ENCODE data around the gene CRTAC1.

CRTAC1 gene

DNA sequence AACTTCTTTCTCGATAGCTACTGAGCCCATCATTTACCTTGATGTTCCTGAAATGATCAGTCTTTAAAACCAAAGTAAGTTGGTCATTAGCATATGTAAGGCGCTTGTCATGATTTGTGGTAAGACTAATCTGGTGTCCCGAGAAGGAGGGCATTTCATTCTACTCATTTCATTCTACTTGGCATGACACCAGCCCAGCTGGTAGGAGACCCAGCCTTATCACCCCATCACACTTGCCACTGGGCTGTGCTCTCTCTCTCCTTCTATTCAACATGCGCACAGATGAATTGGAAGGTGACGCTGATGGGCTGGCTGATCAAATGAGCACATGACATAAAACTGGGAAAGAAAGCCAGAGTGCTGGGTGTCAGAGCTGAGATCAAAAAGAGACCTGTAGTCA is 65.7 kb downstream of the CRTAC1 start:
- peak; percentile 85 for DNase-seq

DNA sequence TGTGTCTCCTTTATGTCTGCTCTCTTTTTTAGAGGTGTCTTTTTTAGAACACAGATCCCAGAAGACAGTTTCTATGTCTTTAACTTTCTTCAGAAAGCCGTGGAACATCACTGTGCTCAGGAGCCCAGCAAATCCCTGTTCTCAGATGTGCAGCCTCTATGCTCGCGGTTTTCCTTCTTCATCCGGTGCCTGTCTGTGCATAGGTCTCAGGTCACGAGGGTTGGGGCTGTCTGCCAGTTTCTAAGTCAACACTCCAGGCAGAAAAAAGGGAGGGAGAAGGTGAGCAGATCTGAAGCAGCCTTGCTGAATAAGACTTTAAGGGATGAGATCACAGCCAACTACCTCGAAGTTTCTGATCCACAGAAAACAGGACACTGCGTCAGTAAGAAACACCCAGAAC is 68.5 kb downstream of the CRTAC1 start:
- DNase-seq: no peak

DNA sequence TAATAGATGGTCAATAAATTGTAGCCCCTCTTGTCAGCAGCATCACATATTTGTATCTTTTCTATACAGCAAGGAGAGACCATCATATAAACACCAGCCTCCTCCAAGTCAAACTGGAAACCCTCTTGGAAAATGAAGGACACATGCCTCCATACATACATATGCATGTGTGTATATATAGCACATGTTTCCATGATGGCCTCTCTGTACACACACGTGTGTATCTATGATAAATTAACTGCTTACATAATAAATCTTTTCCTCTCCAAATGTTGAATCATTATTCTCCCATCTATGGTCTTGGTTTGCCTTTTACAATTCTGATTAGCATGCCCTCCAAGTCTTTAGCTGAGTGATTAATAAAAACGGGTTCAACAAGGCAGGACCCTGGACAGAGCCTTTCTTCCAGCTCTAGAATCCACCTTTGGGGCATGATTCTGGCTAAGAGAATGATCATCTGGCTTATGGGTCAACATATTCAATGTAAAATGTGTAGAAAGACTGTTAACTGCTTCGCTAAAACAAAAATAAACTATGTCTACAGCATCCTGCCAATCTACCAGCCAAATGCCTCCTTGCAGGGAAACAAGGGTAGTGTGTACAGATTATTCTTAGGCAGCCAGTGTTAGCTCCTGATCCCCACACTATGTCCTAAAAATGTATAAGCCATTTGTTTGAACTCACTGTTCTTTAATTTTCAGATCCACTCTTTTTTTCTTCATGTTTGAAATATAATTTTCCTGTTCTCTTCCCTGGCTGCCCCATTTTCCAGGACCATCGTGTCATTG is 70.0 kb downstream of the CRTAC1 start:
- no peak for DNase-seq

DNA sequence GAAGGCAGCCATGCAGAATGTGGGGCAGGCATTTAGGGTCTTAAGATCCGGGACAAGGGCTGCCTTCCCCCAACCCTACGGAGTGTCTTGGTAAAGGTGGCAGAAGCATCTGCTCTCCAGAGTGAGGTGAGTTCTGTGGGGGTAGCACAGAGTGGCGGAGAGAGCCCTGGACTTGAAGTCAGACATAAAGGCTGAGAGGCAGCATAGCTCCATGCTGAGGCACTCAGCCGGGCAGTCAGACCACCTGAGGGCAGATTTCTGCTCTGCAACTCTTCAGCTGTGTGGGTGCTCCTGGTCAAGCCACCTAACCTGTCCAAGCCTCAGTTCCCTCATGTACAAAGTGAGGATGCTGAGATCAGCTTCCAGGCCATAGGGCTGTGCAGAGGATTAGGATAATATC is 81.0 kb downstream of the CRTAC1 start:
- DNase-seq: no peak

DNA sequence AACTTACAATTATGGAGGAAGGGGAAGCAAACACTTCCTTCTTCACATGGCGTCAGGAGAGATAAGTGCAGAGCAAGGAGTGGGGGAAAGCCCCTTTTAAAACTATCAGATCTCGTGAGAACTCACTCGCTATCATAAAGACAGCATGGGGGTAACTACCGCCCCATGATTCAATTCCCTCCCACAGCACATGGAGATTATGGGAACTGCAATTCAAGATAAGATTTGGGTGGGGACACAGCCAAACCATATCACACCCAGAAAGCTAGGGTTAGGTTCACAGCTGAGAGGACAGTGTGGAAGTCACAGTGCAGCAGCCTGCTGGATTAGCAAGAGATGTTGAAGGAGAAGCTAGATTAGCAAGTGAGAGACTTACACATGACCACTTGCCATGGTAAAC is 81.6 kb downstream of the CRTAC1 start:
- peak; percentile 80 for DNase-seq

DNA sequence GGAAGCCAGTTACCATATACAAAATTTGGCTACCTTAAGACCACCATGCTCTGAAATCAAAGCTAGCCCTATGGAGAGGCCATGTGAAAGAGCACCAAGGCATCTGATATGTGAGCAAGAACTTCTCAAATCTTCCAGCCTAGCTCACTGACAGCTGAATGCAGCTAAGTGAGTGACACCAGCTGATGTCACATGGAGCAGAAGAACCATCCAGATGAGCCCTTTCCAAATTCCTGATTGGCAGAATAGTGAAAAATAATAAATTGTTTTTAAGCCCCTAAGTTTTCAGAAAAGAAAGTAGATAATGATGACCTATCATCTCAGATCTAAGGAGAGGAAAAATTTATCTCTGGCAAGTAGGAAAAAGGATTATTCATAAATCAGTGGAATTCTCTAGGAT is 85.6 kb downstream of the CRTAC1 start:
- DNase-seq: no peak

DNA sequence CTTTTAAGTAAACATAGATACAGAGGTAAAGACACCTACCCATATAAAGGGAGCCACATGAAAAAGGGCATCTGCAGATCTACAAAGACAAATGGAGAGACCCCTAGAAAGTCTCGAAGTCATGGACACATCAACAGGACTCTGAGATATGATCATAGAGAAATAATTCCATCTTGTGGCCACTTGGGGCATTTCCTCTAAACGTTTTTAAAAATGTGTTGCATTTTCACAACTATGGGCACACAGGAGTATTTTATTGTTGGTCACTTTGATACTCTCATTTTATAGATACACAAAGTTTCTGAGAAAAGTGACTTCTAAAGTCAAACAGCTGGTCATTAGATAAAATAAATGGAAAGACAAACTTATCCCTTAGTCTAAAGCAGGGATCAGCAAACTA is 87.1 kb downstream of the CRTAC1 start:
- no peak for DNase-seq

DNA sequence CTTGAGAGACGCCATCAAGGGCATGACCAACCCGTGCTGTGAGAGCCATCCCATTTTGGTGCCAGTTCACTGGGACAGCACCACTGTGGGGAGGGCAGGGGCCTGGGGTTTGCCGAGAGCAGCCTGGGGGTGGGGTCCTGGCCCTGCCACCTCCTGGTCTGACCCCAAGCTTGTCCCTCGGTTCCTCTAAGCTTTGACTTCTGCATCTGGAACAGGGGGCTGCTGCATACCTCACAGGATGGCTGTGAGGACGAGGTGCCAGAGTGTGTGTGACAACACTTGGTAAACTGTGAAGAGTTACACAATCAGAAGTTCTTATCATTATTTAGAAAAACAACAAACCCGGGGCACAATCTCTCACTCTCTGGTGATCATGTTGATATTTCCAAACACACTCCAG is 89.9 kb downstream of the CRTAC1 start:
- no peak for DNase-seq

DNA sequence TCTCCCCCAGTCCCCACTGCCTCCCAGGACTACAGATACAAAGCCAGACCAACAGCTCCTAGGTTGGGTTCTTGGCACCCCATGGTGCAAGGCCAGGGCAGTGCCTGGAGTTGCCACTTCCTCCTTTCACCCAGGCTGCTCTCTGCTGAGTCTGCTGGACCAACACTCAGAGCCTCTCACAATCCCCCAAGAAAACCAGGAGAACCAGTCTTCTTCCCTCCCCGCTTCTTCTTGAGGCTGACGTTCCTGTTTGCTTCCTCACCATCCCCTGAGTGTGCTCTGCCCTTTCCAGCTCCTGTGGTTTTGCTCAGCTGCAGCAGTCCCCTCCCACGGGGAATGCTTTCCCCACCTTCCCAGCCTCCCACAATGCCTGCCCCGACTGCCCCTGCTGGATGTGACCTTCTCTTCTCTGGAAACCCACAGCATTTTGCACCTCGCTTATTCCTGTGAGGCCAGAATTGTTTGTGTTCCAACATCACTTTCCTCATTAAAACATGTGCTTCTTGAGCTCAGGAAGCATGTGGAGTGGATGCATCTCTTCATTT is 90.9 kb downstream of the CRTAC1 start:
- DNase-seq: no peak

DNA sequence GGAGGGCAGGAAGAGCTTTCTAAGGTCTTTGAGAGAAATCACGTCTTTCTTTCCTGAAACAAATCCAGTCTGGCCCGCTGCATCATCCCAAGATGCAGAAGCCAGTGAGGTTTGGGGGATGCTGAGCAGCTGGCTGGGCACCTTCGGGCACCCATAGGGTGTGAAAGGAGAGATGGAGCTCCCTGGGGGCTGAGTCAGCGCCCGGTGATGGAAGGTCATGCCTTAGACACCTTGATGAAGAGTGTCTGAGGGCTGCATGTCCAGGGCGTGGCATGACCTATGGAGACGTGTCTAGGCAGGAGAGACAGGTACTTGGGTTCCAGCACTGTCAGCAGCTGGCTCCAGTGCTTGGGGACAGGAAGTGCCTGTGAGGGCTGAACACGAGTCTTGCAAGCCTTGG is 92.5 kb downstream of the CRTAC1 start:
- no peak for DNase-seq

DNA sequence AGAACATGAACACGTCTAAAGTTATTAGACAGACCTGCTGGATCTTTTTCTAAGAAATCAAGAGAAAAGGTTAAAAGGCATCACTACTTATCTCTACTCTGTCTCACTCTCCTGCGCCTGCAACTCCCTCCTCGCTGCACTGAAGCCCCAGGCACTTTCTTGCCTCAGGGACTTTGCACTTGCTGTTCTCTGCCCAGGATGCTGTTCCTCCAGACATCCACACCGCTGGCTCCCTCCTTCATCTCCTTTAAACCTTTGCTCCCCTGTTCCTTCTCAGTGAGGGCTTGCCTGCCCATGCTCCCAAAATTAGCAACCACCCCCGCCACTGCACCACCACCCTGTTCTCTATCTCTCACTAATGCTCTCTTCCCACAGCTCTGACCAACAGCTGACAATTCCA is 93.4 kb downstream of the CRTAC1 start:
- no peak for DNase-seq

DNA sequence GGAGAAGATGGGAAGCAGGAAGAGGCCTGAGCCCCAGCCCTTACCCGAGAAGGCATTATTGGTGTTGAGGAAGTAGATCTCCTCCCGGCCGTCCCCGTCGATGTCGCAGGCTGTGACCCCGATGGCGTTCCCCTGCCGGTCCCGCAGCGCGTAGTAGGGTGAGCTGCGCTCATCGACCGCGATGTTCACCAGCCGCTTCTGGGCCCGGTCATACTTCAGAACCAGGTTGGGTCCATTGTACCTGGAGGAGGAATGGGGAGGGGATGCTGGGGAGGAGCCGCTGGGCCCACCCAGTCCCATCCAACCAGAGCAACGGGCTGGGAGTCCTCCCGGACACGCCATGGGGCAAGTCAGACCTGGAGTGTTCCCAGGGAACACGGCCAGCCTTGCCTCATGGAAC is 94.3 kb downstream of the CRTAC1 start:
- DNase-seq: no peak

DNA sequence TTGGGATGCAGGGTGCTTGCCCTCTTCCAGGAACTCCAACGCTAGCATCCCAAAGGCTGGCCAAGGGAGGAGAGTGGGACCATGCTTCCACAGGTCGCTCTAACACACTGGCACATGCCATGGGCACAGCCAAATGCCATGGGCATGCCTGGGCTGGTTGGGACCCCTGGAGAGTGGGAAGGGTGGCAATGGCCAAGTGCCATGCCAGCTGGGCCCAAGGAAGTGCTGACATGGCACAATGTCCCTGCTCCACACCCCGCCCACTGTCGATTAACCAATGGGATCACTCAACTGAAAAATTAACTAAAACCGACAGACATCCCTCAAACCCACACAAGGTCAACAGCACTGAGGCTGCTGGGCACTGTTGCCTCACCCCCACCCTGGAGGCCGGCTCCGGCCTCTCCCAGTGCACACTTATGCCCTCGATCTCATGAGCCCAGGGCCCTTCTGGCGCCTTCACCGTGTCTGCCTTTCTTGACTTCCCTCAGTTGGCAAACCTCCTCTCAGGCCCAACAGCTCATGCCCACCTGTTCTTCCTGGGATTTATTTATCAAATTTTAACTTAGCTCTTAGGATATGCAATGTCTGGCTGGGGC is 97.4 kb downstream of the CRTAC1 start:
- no peak for DNase-seq

DNA sequence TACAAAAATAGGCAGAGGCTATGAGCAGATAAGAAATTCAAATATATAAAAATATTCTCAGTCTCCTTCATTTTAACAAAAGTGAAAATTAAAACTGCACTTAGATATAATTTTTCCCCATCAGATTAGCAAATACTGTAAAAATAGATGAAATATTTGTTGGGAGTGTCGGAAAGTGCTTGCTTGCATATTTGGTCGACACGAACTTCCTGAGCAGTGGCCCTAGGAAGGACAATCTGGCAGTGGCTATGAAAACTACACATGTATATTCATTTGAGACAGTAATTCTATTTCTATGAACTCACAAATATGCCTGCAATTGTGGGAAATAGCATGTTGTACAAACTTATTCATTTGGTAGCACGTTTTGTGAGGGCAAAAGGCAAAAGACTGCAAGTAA is 99.4 kb downstream of the CRTAC1 start:
- DNase-seq: no peak

DNA sequence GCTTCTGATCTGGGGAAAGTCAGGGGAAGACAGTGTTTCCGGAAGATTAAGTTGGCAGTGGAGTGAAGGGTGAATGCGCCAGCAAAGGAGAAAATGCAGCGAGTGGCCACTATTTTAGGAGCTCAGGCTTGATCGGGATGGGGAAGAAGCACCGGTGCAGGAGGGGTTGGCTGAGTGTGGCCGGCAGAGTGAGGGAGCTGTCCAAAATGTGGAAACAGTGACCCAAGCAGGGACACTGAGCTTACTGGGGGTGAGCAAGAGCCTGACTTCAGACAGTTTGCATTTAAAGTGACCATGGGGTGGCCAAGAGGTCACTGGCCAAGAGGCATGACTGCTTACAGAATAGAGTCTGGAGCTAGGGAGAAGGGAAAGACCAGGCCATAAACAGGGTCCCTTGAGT is 101.5 kb downstream of the CRTAC1 start:
- no peak for DNase-seq

DNA sequence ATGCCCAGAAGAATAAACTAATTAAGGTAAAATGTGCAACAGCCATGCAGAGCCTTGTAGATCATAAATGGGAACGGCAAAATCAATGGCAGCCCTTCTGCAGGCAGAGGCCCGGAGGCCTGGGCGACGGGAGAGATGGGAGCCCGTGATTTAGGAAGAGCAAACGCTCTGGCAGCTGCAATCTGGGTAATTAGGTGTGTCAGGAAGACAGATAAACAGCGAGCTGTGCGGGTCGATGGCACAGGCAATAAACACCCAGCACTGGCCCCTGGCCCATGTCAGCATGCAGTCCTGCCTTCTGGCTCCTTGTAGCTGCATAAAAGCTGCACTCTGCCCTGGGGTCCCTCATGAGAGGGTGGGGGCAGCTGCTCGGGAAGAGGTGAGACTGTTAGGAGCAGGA is 102.8 kb downstream of the CRTAC1 start:
- DNase-seq: no peak

DNA sequence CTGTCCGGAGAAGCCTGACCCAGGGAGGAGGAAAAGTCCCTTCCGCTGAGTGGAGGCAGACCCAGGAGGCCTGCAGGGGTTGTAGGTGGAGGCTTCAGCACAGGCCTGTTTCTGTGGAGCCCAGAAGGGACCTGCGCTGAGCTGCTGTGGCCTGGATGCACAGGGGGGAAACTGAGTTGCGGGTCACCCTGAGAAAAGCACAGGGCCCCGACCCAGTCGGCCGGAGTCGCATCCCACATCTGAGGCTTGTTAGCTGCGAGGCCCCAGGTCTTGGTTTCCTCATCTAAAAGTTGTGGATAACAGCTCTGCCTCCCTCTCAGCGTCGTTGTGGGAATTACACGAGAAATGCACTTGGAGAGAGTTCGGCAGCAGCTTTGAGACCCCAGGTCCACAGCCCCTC is 104.4 kb downstream of the CRTAC1 start:
- DNase-seq: no peak

DNA sequence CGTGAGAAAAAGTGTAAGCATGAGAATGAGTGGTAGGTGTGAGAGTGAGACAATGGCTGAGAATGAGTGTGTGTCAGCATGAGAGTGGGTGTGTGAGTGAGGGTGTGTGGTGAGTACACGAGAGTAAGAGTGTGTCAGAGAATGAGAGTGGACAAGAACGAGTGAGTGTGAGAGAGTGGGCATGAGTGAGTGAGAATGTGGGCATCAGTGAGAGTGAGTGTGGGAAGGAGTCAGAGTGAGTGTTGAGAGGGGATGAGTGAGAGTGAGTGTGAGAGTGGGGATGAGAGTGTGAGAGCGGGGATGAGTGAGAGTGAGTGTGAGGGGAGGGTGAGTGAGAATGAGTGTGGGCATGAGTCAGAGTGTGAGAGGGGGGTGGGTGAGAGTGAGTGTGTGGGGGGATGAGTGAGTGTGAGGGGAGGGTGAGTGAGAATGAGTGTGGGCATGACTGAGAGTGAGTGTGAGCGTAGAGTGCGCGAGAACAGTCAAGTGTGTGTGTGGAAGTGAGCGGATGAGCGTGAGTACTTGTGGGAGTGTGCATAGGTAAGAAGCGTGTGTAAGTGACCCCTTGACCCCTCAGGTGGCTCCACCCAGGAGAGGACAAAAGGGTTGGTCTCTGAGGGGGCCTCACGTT is 105.0 kb downstream of the CRTAC1 start:
- DNase-seq: no peak

DNA sequence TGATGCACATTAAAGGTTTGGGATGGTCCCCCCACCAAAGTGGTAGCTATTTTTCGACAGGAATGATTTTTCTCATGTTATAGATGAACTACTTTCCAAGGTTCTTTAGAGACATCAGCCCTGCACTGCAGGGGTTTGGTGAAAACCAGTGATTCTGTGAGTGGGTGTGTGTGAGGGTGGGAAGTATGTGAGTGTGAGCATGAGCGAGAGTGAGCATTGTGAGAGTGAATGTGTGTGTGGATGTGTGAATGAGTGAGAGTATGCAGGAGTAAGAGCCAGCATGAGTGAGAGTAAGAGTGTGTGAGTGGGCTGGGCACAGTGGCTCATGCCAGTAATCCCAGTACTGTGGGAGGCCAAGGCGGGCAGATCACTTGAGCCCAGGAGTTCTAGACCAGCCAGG is 105.7 kb downstream of the CRTAC1 start:
- DNase-seq: no peak

DNA sequence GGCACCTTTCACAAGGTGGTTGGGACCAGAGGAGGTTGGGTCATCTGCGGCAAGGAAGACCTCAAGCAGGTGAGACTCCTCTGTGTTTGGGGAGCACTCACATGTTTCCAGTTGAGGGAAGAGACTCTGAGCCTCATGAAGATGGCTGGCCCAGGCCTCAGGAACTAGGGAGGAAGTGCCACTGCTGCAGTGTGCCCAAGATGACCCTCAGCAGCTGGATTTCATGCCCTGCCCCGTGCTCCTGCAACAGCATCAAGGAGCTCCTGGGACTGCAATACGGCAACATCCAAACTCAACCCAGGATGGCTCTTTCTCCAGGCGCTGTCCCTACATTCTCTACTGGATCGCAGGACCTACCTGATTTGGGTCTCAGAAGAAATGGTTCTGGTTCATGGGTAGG is 106.9 kb downstream of the CRTAC1 start:
- DNase-seq: no peak

DNA sequence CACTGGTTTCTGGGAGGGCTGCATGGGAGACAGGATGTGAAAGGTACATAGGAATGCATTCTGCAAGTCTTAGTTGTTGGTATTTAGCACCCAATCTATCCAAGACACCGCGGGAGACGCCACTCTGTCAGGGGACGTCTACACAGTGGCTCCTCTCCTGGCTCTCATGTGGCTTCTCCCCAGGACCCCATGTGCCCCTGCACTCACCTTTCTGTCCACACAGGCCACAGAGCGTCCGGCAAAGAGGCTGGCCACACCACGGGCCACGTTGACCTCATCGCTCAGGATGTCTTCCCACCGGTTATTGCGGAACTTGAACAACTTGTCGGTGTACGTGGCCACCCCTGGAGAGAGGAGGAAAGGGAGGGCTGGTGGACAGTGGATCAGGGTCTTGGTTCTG is 107.4 kb downstream of the CRTAC1 start:
- no peak for DNase-seq

DNA sequence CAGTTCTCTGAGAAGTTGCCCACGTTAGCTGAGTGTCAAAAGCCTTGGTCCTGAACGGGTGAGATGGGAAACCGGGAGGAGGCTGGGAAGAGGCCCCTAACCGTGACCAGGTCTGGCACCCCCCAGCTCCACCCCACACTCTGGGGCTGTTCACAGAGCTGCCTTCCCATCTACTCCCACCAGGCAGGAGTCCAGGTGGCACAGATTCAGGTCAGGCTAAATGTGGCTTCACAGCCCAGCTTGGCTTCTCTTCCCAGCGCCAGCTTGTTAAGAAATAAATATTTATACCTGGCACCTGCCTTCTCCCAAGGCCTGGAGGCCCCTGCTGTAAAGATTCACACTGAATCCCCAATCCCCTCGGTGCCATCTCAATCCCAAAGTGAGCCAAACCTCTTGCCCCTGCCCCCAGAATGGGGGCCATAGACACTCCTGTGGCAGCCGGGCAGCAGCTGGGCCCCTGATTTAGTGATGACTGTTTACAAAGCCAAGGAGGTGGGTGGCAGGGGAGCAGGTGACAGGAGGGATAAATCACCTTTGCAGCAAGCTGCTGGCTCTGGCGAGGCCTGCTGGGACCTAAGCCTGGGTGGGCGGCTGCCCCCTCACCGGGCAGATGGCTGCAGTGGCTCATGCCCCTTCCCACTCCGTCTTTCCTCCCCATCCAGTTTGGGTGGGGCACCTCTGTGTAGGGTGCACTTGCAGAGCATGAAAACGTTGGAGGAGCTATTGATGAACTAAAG is 108.2 kb downstream of the CRTAC1 start:
- DNase-seq: no peak

DNA sequence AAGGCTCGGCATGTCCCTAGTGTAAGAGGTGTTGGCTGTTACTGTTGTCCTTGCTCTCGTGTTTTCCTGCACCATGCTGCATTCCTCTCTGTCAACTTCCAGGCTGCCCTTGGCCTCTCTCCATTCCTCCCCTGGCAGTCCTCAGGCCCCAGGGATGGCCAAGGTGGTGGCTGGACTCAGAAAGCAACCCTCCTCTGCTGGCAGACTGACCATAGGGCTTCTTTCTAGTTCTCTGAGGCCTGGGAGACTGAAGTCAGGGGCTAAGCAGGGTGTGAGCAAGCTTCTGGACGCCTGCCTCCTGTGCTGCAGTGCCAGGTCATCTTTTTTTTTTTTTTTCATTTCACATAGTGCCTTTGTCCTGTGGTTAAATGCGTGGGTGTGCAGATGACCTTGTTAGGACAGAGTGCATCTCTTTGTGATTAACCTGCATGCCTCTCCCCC is 108.8 kb downstream of the CRTAC1 start:
- DNase-seq: no peak

DNA sequence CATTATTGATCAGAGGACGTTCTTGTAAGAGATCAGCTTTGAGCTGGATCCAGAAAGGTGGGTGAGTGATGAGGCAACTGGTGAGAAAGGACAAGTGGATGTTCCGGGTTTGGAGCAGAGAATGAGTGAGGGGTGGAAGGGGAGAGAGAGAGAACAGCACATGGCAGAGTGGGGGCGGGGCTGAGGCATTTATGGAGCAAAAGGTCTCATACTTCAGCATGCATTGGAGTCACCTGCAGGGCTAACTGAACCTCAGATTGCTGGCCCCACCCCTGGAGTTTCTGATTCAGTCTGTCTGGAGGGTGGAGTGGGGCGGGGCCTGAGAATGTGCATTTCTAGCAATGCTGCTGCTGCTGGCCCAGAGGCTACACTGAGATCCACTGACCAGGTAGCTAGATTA is 109.6 kb downstream of the CRTAC1 start:
- DNase-seq: no peak

Measured in hematopoietic multipotent progenitor cell treated with erythropoietin and hydrocortisone succinate and interleukin-3 and kit ligand, for 8 days (in vitro differentiated cells).